AG09319 (cell line): ENCODE results near the gene VASN.

Experiments used
- DNase-seq: peaks from one replicate; pipeline ENCODE4 v3.0.0-alpha.2; 2010; ENCODE audit warnings: low read depth; ENCODE audit errors: extremely low read depth
- CTCF ChIP-seq: IDR thresholded peaks from 2 replicates; pipeline ENCODE4 v1.5.1; 2011; ENCODE audit warnings: low read depth, mild to moderate bottlenecking, inconsistent platforms, low read length, moderate library complexity

Gene VASN

DNA sequence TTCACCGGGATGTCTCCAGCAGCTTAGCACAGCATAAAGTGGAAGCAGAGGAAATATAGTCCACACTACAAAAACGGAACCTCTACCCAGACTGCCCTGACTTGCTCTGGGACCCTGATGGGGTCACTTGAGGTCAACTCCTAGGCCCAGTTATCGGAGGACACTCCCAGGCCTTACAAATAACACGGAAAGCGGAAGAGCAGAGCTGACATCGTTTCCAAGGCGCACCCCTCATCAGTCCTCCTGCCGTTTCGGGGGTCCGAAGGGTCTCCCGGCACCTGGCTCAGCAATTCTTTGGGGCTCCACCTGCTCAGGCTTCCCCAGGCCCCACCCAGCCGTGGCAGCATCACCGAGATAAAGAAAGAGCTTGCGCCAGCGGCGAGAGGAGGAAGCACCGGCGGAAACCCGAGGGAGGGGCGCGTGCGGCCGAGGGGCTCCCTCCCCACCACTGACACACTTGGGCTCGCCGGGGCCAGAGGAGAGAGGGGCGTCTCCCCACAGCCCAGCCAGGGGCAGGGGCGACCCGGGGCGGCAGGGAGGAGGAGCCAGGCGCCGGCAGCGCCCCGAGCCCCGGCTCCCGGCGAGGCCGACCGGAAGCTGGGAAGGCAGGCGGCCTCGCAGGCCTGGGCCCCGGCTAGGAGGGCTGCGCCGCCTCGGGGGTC lies 44.0 kb downstream of the VASN start:
- no peak for TF ChIP-seq CTCF
- no peak for DNase-seq

DNA sequence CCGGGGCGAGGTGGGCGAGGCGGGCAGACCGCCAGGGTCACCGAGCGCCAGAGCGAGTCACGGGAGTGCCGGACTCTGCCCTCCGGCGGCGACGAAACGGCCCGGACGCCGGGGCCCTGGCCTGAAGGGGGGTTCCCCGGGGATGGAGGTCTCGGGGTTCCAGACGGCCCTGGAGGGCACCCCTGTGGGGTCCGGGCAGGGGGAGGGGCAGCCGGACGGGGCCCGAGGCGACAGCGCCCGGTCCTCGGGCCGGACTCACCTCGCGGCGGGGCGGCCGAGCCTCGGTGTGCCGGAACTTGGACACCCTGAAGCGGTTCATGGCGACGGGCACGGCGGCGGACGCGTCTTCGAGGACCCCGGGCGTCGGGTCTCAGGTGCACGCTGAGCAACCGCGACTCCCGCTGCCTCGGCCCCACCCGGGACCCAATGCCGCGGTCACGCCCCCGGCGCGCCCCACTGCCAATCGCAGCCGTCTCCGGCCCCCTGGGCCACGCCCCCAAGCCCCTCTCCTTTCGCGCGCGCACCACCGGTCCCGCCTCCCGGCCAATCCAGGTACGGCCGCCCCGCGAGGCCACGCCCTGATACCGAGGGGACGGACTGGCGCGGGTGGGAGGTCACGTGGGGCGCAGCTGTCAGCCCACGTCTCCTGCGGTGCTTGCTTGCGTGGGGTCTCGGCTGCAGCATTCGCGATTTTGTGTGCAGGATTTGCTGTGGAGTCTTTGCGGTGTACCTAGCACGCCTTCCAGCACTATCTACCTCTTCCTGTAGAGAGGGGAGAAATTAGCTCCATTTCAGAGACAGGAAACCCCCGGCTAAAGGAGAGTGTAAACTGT lies 44.8 kb downstream of the VASN start, which contains the start of gene CORO7:
Gene CORO7, minus strand, starts transcription at position 397 of the 833 bp plus-strand sequence. Its CDS starts 78 bp downstream, at position 319.
- DNase-seq = peak; percentile 48
- no peak for TF ChIP-seq CTCF

DNA sequence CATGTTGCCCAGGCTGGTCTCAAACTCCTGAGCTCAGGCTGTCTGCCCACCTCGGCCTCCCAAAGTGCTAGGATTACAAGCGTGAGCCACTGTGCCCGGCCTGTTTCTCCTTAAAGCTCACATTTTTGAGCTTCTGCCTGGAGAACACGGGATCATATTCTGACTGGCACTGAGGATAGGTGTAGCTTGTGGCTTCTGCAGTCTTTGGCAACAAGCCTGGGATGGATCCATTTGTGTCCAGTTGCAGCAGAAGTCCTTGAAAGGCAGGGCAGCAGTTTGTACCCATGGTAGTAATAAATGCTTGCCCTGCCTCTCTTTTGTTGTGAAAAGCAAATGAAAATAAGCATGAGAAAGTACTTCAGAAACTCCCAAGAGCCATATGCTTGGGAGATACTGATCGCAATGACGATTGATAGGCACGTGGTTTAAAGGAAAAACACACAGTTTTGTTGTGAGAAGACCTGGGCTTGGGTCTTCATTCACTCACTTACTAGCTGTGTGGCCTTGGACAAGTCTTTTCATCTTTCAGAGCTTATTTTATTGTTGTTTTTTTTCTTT lies 47.8 kb downstream of the VASN start:
- TF ChIP-seq CTCF = no peak
- no peak for DNase-seq

DNA sequence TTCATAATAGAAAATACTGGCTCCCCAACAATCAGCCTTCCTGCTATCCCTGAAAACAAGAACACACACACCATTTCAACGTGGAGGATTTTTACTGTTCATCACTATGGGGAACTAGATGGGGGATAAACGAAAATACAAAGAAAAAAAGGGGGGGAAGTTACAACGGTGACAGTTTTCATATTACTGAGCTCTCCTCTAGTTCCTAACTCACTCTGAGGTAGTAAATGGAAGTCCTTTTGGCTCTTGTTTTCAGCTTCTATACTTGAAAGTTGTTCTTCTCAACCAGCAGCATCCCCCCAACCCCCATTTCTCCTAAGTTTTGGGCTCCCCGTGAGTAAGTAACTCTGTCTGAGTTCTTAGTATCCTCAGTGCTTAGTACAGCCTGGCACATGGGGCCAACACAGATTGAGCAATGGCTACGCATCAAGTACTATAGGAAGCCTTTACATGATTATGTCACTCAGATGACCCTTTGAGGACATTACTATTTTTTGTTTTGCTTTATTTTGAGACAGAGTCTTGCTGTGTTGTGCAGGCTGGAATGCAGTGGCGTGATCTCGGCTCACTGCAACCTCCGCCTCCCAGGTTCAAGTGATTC lies 49.0 kb downstream of the VASN start:
- DNase-seq = no peak
- TF ChIP-seq CTCF = no peak

GRCh38 chr16:4425378-4426020 lies 53.9 kb downstream of the VASN start, which contains the start of gene DNAJA3:
DNAJA3 (plus strand) TSS chr16:4425868; CDS start chr16:4425882, 14 bp downstream.
- peak; percentile 93 for DNase-seq
- no peak for TF ChIP-seq CTCF

- no peak for DNase-seq
- no peak for TF ChIP-seq CTCF
These were observed 54.5 kb downstream of the VASN start for GRCh38 chr16:4426021-4426684.
